Activated T-cell treated with anti-CD3 and anti-CD28 coated beads, Interleukin-2, amount 50 U/mL, for 48 hours (primary cell): ENCODE data around the gene EPHA4.

Experiments
- DNase-seq, 2 experiments: peaks; one replicate each; pipeline ENCODE4 v3.0.0-alpha.2; 2020

Gene EPHA4

GRCh38 chr2:221501883-221502269 lies 70.2 kb downstream of the EPHA4 start:
- no peak for DNase-seq

DNA sequence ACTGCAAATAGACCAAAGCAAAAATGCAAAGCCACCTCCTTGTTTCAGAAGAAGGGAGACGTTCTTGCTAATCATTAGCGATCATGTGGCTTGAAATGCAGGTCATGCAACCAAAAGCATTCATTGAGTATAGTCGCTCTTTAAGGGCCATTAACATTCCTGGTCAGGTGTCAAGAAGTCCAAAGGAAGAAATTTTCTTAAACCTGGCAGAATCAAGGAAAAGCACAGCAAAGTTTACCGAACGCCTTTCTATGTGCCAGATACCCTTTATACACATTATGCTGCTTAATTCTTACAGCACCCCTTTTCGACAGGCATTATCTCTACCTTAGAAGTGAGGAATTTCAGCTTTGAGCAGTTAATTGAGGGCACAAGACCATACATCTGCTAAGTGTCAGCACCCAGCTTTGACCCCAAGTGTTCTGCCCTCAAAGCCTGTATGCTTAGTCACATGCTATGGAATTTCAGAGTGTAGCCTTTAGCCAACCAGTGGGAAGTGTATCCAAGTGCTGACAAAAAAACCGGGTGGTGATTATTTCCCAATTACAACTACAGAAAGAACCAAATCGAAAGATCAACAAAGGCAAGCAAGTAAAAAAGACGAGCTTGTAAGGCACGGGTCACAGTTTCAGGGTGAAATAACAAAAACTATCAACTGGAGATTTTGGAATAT lies 70.8 kb downstream of the EPHA4 start:
- no peak for DNase-seq

DNA sequence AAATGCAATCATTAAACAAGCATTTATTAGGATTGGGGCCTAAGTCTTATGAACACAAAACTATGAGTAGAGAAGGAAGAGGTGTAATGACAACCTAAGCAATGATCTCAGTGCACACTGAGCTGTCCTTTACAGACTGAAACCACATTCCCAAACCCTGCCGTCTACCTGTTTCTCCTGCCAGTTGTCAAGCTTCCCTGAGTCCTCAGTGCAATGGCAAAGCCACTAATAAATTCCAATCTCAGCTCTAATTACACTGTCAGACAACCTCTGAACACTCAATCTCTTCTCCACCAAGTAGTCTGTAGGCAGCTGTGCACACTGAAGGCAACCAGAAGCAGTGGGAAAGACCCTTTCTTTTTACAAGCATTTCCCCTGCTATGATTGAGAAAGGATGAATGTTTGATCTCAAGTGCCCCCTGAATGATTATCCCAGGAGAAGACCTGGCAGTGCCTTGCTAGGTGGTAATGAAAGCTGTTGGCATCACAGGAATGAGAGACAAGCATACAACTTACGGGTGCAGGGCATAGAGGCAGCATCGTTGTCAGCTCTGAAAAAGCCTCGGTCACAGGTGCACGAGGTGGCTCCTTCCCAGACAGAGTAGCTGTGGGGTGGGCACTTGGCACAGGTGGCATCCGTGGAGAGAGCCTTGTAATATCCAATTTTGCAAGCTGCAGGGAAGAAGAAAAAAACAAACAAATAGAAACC lies 71.4 kb downstream of the EPHA4 start:
- no peak for DNase-seq

DNA sequence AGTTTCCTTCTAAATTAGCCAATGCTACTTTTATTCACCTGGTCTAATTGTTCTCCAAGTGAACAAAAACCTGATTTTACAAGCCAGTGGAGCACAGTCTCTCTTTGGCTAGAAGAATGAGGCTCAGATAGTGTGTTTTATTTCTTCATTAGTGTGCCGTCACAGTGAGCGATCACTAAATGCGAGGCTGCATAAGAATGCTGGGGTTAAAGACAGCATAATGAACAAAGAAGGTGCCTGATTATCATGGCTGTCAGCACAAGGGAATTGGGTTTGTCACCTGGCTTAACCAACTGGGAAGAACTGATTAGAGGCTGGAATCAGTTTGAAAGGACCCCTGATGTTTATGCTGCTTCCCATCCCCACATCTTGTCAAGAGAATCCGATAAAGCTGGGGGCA lies 76.4 kb downstream of the EPHA4 start:
- DNase-seq = no peak

DNA sequence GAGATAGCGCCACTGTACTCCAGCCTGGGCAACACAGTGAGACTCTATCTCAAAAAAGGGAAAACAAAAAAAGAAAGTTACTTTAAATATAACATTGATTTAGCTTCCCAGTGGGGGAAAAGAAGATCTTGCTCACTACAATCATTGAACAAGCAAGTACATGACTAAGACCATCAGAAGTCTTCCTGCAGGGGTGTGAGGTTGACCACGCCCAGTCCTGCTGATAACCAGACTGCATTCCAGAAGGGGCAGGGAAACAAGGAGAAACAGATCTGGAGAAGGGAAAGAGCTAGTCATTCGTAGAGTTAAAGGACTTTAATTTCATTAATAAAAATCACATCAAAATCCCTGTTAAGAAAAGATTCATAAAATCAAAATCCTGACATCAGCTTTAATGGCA lies 77.5 kb downstream of the EPHA4 start:
- DNase-seq = no peak

DNA sequence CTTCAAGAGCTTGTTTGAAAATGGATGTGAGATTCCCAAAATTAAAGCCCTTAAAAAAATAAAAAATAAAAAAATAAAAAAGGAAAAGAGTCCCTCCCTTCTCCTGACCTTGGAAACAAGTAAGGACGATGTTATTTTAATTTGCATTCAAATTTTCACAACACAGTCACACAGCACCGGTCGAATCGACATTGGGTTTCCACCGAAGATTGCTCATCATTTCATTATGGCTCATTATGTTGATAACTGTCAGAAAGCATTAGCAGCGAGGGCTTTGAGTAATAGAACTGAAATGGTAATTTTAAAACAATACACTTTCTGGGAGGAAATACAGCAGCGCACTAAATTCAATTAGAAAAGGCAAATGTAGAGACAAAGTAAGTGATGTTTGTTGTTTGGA lies 78.7 kb downstream of the EPHA4 start:
- DNase-seq = no peak

- no peak for DNase-seq
Observed at GRCh38 chr2:221492636-221493035, 79.5 kb downstream of the EPHA4 start.

DNA sequence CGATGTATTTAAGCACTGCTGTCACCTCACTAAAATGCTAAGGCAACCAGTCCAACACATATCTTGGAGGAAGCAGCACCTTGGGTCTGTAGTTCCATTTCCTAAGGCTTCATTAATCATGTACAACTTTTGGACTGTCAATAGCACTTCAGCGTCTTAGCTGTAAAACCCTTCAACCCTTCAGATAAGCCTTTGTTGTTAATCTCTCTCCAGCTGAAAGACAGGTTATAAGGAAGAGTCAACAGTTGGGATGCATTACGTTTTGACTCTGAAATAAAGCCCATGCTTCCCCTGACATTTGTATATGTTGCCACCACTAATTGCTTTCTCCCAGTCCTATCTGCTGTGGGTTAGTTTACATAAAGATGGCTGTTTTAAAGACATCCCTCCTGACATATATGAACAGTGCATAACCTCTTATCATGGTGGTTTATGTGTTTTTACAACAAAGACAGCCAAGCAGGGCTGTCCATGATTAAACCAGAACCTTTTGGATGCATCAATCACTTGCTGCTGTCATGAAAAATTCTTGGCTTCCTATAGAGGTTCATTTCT lies 81.5 kb downstream of the EPHA4 start:
- no peak for DNase-seq

DNA sequence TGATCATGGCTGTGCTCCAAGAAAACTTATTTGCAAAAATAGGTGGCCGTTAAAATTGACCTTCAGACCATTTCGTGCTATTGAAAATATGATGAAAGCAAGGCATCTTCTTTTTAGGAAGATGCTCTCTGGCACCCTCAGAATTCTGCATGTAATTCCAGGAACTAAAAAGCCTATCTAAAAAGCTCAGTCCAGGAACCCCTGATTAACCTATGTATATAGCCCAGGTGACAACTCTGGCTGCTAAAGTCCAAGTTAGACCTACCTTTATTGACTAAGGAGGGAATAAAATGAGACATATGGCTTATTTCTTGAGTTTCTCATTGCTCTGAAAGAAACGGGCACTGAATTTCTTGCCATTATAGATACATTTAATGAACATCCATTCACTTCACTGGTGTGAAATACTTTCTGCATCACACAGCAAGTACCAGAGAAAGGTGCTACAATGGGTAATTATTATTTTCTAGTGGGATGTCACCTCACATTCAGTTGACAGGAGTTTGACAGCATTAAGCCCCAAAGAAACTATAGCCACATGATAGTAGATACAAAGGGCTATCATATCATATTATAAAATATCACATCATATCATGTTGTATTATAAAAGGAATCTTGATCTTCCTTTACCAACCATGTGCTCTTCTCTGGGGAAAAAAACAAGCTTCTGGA lies 83.8 kb downstream of the EPHA4 start:
- no peak for DNase-seq

GRCh38 chr2:221486106-221486505 lies 86.0 kb downstream of the EPHA4 start:
- DNase-seq = no peak

DNA sequence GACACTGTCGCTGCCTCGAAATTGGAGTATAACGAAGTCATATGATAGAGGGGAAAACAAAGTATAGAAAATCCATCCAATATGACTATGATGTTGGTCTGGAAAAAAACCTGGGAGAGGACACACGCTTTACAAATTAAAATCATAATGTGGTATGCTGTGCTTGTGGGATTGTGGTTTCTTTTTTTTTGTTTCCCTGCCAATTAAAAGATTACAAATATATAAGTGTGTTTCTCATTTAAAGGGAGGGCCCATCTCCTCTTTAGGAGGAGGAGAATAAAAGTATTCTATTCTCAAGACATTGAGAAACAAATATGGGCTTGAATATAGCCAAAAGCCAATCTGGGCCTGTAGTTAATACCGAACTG lies 86.6 kb downstream of the EPHA4 start:
- no peak for DNase-seq

DNA sequence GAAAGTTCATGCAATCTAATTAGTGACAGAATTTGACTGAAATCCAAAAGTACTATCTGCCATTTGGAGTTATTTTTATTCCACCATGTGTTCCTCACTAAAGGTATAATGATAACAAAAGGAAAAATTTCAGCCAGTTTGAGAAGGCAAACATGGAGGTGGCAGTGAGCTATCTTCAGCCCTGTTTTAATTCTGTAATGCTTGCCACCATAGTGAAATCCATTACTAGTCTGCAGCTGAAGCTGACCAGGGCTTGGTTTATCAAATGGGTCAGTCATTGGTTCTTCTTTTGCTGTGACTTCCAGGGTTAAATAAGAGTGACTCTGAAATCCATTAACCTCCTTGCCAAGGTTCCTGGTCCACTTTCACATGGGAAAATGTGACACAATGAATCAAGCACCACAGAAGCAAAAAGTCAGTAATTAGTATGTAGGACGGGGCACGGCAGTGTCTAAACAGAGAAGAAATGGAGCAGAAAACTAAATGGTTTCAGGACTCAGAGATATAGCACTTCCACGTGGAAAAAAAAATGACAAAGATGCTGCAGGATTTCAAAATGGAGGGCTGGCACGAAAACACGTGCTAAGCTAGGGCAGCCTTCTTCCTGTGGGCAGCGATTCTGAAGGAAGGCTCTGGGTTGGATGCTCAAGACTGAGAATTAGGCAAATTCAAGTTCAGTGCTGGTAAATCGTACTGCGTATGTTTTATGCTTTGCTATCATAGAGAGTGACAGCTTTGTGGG lies 87.2 kb downstream of the EPHA4 start:
- DNase-seq = no peak

DNA sequence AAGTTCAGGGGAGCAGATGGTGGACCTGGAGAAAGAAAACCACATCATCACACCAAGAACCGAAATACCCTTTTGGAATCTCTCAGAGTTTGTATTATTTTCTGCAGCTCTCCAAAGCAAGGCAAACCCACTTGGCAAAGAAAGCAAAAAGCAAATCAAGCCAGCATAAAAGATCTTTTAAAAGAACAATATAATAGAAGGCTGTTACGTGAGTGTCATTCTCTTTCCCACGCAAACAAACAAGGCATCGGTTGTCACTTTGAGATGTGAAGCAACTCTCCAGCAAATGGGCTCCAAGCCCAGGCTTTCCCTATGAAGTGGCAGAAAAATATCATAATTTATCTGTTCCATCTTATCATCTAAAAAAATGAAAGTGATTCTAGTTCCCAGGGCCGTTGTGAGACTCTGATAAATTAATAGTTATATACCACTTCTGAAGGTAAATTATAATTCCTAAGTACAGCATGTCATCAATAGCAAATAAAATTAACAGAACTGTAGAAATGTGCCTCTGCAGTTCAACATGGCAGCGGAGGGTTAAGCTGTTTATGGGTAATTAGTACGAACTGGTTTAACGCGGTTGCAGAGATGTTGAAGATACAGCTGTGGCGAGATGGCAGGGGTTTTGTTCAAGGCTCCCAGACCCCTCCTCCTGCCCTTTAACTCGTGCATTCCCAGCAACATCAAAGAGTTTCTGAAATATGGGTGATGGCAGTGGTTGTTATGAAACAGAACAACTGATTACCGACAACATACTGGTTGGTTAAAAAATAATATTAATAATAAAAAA lies 89.2 kb downstream of the EPHA4 start:
- DNase-seq = no peak

GRCh38 chr2:221480821-221481220 lies 91.3 kb downstream of the EPHA4 start:
- DNase-seq = no peak

DNA sequence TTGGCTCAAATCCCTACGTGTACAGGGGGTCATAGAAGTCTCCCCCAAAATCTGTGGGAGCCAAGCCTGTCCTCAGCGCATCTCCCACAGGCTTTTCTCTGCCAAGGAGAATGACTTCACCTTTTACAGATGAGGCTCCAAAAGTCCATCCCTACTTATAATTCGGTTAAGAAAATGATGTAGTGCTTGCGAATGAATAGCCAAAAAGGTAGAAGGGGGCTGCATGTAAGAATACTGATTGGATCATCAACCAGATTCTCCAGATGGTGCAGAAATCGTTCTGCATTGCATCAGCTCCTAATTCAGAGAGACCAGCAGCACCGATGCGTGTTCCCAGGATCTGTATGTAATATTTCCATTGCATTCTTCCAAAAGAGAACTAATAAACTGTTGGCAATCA lies 91.9 kb downstream of the EPHA4 start:
- DNase-seq = no peak

DNA sequence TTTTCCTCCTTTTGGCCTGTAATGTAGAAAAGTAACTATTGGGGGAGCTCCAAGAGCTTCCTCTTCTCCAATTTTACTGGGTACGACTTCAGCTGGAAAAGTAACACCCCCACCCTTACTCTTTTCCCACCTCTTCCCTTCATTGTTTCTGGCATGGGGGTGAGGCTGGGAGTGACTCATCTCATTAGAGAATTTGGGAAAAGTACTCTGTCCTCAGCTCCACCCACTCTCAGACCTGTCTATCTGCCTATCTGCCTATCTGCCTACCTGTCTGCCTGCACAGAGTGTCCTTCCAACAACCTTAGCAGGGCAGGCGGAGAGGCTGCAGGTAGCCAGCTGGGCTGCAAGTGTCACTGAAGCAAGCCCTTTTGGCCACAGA lies 93.6 kb downstream of the EPHA4 start:
- DNase-seq = no peak

DNA sequence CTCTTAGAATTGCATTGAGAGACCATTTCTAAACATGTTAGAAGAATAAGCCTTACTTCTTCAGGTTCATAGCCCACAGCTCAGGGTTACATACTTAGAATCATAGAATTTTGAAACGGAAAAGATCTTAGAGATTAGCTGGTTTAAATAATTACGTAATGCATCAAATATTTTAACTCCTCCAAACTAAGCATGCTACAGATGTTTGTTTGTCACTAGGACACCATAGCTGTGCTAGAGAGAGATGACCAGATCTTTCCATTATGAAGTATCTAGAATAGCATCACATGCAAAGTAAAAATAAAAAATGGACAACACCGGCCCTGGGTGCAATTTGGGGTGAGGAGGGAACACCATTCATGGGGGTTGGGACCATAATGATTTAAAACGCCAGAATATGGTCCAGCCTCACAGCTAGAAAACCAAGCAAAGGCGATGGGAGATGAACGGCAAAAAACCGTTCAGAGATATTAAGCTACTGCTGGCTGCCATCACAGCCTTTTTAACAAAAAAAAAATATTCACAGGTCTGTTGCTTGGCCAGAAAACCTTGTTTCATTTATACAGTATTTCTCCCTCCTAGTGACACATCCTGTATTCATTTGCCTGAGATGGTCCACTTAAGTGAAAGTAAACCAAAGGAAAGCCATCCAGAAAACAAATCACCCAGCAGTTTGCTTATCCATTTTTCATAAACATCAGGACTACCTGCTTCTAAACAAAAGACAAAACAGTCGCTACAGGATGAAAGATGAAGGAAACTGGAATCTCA lies 94.2 kb downstream of the EPHA4 start:
- no peak for DNase-seq

DNA sequence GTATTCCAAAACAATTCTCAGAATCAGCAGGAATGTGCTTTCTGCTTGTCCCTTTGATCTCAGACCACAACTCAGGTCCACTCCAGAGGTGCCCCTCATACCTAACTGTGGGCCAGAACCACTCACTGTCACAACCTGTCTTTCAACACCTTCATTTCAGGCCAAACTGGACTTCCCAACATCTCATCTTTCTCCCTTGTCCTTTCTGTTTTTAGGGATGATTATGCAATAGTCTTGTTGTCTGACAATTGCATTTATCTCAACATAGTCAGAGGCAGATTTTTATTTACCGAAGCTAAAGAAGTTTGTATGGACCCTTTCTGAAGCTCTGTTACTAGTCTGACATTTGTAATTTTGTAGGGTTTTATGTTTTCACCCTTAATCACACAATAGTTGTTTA lies 95.9 kb downstream of the EPHA4 start:
- DNase-seq = no peak

DNA sequence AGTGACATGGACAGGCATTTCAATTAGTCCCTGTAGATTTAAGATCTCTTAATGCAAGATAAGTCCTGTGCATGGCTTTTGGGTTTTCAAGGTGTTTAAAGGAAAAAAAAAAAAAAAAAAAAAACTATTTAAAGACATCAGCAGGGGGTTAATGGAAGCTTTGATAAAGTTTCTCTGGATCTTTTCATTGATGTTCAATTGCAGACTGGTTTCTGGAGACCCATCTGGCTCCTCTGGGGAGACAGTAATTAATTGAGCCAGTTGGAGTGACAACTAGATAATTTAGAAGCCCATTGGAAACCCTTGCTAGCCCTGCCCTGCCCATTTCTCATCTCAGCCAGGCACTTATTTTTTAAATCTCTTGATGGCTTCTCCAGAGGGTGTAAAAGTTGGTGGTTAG lies 98.7 kb downstream of the EPHA4 start:
- no peak for DNase-seq

GRCh38 chr2:221468317-221468716 lies 103.8 kb downstream of the EPHA4 start:
- no peak for DNase-seq

DNA sequence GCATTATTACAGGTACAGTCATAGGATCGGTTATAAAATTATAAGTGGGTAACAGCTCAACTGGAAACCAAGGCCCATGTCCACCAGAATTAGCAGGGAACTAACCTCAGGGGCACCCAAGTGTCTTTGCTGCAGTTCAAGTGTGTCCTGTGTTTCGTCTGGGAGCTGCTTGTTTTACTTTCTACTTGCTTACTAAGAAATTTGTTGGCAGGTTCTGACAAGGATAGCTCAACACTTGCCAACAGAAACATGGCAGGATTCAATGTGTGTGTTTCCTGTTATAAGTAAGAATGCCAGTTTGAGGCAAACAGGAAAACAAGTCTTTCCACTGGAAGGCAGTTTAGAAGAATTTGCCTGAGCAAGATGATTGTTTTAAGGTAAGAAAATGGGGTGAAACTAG lies 104.5 kb downstream of the EPHA4 start:
- DNase-seq = no peak

- DNase-seq = no peak
Observed at GRCh38 chr2:221466744-221467143, 105.4 kb downstream of the EPHA4 start.
